A549 treated with ZK216348 at 1 μM for 4 hours (cell line): ENCODE measurements around the gene PRR29. TPM values are rescaled to one million over a fixed set of nuclear protein-coding genes. Genes with fewer than 3 reads are reported as not detected.

ENCODE experiments used
- total RNA-seq: library from RNA; stranded (reverse); fragments of 200-300 nt; extraction: Qiagen RNA extraction; gene quantifications from 5 replicates; pipeline ENCODE4 v1.2.3, GENCODE V29; 2022; ENCODE audit warnings: low read depth

Gene PRR29
- total RNA-seq, result 0.66 to 1.8 TPM (median 0.68 TPM) in 5 replicates

DNA sequence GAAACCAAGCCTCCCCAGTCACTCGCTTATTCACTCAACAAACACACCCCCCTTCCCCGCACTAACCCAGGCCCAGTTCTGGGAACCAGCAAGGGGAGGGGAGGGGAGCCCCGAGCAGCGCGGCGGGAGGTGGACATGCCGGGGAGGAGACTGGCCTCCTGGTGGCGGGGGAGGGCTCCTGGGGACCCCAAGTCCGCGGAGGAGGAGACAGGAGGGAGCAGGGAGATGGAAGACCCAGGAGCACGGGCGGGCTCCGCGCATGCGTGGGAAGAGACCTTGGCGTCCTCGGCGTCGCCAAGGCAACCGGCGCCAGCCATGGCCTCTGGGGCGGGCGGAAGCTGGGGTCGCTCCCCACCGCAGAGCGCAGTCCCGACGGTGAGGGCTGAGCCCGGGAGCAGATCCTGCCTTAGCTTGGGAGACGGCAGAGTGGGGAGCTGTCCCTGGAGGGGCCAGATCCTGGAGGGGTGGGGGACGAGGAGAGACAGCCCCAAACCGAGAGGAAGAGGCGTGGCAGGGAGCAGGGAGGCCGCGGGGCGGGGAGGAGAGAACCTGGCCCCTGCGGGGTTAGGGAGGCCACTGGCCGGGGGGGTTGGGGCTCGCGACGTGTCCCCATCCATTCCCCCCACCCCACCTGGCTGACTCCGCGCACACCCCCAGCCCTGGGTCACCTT lies at the start of gene PRR29:
Gene PRR29, plus strand, starts transcription at position 302 of the 671 bp plus-strand sequence. Its CDS starts 14 bp downstream, at position 316.

DNA sequence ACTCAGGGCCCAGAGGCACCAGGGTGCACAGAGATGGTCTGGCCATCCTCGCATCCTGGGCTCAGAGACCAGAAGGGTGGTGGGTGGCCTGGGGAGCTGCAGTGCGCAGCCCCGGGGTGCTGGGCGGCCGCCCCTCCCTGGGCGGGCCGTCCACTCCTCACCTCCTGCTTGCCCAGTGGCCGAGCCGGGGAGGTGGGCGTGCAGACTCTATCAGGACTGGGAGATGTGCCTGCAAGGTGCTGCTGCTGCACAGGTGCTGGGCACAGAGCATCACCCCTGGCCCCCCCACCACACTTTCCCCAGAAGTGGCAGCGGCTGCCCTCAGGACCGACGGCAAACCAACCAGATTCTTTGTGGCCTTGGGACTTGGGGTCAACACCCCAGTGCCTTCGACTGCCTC lies 25.4 kb upstream of the PRR29 start, which contains the start of gene SCN4A:
Gene SCN4A, minus strand, starts transcription at position 123 of the 400 bp plus-strand sequence. Its CDS starts 77 bp downstream, at position 46.

DNA sequence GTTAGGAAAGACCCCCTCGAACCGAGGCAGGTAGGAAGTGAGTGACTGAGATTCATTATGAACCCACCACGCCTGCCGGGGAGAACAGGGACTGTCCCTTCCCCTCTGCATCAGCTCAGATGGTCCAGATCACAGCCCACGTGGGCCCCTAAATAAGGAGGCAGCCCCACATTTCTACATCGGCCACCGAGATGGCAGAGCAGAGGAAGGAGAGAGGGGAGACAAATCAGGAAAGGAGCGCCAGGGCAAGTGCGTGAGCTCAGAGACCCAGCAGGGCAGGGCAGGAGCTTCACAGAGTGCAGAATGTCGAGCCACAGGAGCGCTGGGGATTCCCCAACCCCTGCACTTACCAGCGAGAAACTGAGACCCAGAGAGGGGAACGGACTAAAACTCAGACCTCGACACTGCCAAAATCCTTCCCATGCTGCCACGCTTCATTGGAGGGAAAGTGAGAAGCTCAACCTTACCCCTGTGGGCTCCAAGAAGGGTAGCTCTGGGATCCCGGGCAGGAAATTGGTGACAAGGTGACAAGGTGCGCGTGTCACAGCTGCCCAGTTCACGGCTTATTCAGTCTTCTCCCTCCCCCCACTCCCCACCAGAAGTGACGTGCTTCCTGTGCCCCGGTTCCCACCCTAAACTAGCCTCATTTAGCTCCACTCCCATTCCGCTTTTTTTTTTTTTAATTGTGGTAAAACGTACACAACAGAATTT lies 22.1 kb downstream of the PRR29 start, which contains the start of gene ICAM2:
Gene ICAM2, minus strand, starts transcription at position 578 of the 711 bp plus-strand sequence. CDS start 13,942 bp downstream, outside the sequence.

Other genes starting within 250 kb of the PRR29 start
- gene CCDC47, start 224.8 kb upstream of the PRR29 start, total RNA-seq, result 95.9 to 135 TPM (median 108 TPM) in 5 replicates
- 86.2 to 127 TPM (median 101 TPM) in 5 replicates for gene DDX42, start 224.2 kb upstream of the PRR29 start, total RNA-seq
- 204 to 242 TPM (median 212 TPM) in 5 replicates for gene PSMC5, start 170.9 kb upstream of the PRR29 start, total RNA-seq
- gene FTSJ3, start 170.7 kb upstream of the PRR29 start, total RNA-seq, result 55.3 to 68.1 TPM (median 57.2 TPM) in 5 replicates
- gene SMARCD2, start 155.7 kb upstream of the PRR29 start, total RNA-seq, result 45.9 to 66.3 TPM (median 59.3 TPM) in 5 replicates
- not detected in 5 replicates for gene CSH2, start 124.7 kb upstream of the PRR29 start, total RNA-seq
- gene GH2, start 116.4 kb upstream of the PRR29 start, total RNA-seq, result not detected in 5 replicates
- not detected in 5 replicates for gene CSH1, start 101.8 kb upstream of the PRR29 start, total RNA-seq
- not detected in 5 replicates for gene CSHL1, start 87.1 kb upstream of the PRR29 start, total RNA-seq
- gene GH1, start 79.5 kb upstream of the PRR29 start, total RNA-seq, result not detected in 5 replicates
- gene CD79B, start 66.0 kb upstream of the PRR29 start, total RNA-seq, result 0.20 to 0.70 TPM in 2 of 5 replicates, not detected in the others
- gene SCN4A, start 25.4 kb upstream of the PRR29 start, total RNA-seq, result 0.01 to 0.11 TPM (median 0.07 TPM) in 4 of 5 replicates, not detected in the other
- gene ICAM2, start 22.3 kb downstream of the PRR29 start, total RNA-seq, result not detected in 5 replicates
- gene ERN1, start 131.8 kb downstream of the PRR29 start, total RNA-seq, result 2.3 to 5.4 TPM (median 4.0 TPM) in 5 replicates